Activated CD4-positive, alpha-beta T cell treated with anti-CD3 and anti-CD28 coated beads, Interleukin-2, amount 10 ng/mL, durations not matched to agents 24 days and 14 days (primary cell): Measurements from ENCODE around the gene CHCHD6. TPM values are rescaled to one million over a fixed set of nuclear protein-coding genes. Genes with fewer than 3 reads are reported as not detected.
"Not testable (repeated sequence)": the region's sequence is repeated elsewhere in the genome, so short reads cannot be mapped to it uniquely, and the experiment has no call there.

Experiments
- DNase-seq: peaks from one replicate; pipeline ENCODE4 v3.0.0; 2022
- H3K27ac Mint-ChIP-seq: one replicate; pipeline ENCODE4 v1.8.0; 2022; ENCODE audit warnings: mild to moderate bottlenecking, mixed read lengths
- H3K27me3 Mint-ChIP-seq: one replicate; pipeline ENCODE4 v1.8.0; 2022; ENCODE audit warnings: mixed read lengths
- H3K36me3 Mint-ChIP-seq: one replicate; pipeline ENCODE4 v1.8.0; 2022; ENCODE audit warnings: low read depth, mild to moderate bottlenecking, mixed read lengths
- H3K4me1 Mint-ChIP-seq: one replicate; pipeline ENCODE4 v1.8.0; 2021; ENCODE audit warnings: mixed read lengths
- H3K4me3 Mint-ChIP-seq: one replicate; pipeline ENCODE4 v1.8.0; 2022; ENCODE audit warnings: mild to moderate bottlenecking, moderate library complexity, mixed read lengths
- H3K9me3 Mint-ChIP-seq: one replicate; pipeline ENCODE4 v1.8.0; 2021; ENCODE audit warnings: mixed read lengths
- intact Hi-C: fragments of 100-400 bp; cut with micrococcal nuclease; formaldehyde crosslinking; loops from one replicate; pipeline ENCODE4 v1.15.1; 2023
- total RNA-seq: library from RNA; stranded (reverse); gene quantifications from 2 replicates; pipeline ENCODE4 v1.2.3, GENCODE V29; 2022

Gene CHCHD6
- total RNA-seq, 1 donor from 2014 or later = 18.5 TPM

DNA sequence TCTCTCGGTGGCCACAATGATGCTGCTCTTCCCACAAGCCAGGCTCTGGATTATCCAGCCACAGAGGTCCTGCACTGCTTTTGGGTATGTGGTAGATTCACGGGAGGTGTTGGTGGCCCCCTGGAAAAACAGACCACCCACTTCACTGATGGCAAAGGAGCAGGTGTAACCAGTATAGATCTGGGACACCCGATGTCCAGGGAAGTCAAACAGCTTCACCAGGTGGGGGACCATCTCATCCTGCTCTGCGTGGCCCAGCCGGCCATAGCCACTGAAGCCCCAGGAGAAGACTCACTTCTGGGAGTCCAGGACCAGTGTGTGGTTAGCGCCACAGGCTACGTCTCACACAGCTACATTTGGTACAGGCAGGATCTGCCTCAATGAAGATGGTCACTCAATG lies 62.6 kb downstream of the CHCHD6 start:
- peak; percentile 41 for DNase-seq
- peaks cover 4% of the 10 kb centered on the region for H3K27me3 Mint-ChIP-seq

DNA sequence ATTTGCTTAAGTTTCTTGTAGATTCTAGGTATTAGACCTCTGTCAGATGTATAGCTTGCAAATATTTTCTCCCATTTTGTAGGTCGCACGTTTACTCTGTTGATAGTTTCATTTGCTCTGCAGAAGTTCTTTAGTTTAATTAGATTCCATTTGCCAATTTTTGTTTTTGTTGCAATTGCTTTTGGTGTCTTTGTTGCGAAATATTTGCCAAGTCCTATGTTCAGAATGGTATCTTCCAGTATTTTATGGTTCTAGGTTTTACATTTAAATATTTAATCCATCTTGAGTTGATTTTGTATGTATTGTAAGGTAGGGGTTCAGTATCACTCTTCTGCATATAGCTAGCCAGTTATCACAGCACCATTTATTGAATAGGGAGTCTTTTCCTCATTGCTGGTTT lies 64.9 kb downstream of the CHCHD6 start:
- Mint-ChIP-seq H3K4me1 (no peaks in the 10 kb centered on the region), H3K27me3 (no peaks in the 10 kb centered on the region), H3K4me3 (no peak overlapping the region), H3K36me3 (no peaks in the 10 kb centered on the region), H3K9me3 (peaks cover 17% of the 10 kb centered on the region), H3K27ac (no peak overlapping the region)
- no peak for DNase-seq
- intact Hi-C loops = no loop called here

More for the DNA sequence above, 62.6 kb downstream of the CHCHD6 start:
- H3K36me3 Mint-ChIP-seq = no peaks in the 10 kb centered on the region
- intact Hi-C loops = no loop called here
- no peak overlapping the region for H3K4me3 Mint-ChIP-seq
- H3K4me1 Mint-ChIP-seq = no peaks in the 10 kb centered on the region
- peaks cover 11% of the 10 kb centered on the region for H3K9me3 Mint-ChIP-seq
- H3K27ac Mint-ChIP-seq = no peak overlapping the region

- H3K4me3 Mint-ChIP-seq = no peak overlapping the region
- H3K4me1 Mint-ChIP-seq = no peaks in the 10 kb centered on the region
- DNase-seq = no peak
- no peak overlapping the region for H3K27ac Mint-ChIP-seq
- no peaks in the 10 kb centered on the region for H3K36me3 Mint-ChIP-seq
- H3K27me3 Mint-ChIP-seq = no peaks in the 10 kb centered on the region
- peaks cover 17% of the 10 kb centered on the region for H3K9me3 Mint-ChIP-seq
- intact Hi-C loops = no loop called here
Observed at GRCh38 chr3:126770096-126770495, 66.1 kb downstream of the CHCHD6 start.

- Mint-ChIP-seq H3K9me3 (peaks cover 10% of the 10 kb centered on the region), H3K27me3 (no peaks in the 10 kb centered on the region), H3K27ac (no peak overlapping the region), H3K4me1 (no peaks in the 10 kb centered on the region), H3K36me3 (no peaks in the 10 kb centered on the region), H3K4me3 (no peak overlapping the region)
- no peak for DNase-seq
- intact Hi-C loops = no loop called here
Observed at GRCh38 chr3:126773167-126773566, 69.1 kb downstream of the CHCHD6 start.

DNA sequence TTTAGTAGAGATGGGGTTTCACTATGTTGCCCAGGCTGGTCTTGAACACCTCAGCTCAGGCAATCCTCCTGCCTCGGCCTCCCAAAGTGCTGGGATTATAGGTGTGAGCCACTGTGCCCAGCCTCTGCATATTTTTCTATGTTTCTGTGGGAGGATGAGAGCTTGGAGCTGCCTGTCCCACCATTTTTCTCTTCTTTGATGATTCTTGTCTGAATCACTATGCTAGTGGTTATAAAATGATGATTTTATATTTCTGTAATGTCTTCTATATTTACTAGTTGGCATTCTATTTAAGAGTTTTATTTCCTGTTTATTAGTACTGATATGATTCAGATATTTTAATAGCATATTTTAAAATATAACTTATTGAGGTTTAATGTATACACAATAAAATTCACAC lies 69.7 kb downstream of the CHCHD6 start:
- Mint-ChIP-seq H3K27me3 (no peaks in the 10 kb centered on the region), H3K4me3 (no peak overlapping the region), H3K9me3 (peaks cover 9% of the 10 kb centered on the region), H3K4me1 (no peaks in the 10 kb centered on the region), H3K27ac (no peak overlapping the region), H3K36me3 (no peaks in the 10 kb centered on the region)
- intact Hi-C loops = no loop called here
- no peak for DNase-seq

- Mint-ChIP-seq H3K9me3 (peaks cover 2% of the 10 kb centered on the region), H3K4me3 (no peak overlapping the region), H3K27me3 (no peaks in the 10 kb centered on the region), H3K27ac (no peak overlapping the region), H3K36me3 (no peaks in the 10 kb centered on the region), H3K4me1 (no peaks in the 10 kb centered on the region)
- no peak for DNase-seq
- intact Hi-C loops = no loop called here
Observed at GRCh38 chr3:126777366-126777765, 73.3 kb downstream of the CHCHD6 start.

DNA sequence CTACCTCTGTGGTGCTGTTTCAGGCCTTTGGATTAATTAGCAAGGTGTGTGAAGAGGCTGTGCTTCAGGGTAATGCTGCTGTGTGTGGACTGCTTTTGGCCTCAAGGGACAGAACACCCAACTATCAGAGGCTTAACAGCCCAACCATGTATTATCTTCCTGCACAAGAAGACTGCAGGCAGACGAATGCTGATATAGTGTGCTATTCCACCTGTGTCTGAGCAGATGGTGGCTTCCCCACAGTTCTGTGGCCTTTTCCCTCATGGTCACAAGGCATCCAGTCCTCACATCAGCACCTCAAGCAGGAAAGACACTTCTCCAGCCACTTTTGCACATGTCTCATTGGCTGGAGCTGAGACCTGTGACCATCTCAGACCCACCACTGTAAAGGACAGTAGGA lies 76.6 kb downstream of the CHCHD6 start:
- DNase-seq = no peak
- Mint-ChIP-seq H3K4me3 (no peak overlapping the region), H3K36me3 (no peaks in the 10 kb centered on the region), H3K9me3 (no peaks in the 10 kb centered on the region), H3K27ac (no peak overlapping the region), H3K4me1 (peaks cover 6% of the 10 kb centered on the region), H3K27me3 (no peaks in the 10 kb centered on the region)
- intact Hi-C loops = no loop called here

DNA sequence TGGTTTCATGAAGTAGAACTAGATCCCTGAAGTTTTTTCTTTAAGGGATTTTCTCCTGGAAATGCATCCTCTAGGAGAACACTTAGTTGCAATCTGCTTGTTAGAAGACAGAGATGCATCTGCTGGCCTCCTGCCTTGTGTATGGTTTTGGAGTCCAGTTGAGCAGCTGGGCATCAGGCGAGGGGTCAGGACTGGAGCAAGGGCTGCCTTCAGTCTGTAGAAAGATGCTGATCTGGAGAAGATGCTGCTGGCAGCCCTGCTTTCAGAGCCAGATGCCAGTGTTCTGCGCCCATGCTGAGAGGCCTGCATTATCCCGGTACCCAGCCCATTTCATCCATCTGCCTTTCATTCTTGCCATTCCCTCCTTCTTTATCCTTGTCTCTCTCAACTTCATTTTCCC lies 77.4 kb downstream of the CHCHD6 start:
- intact Hi-C loops = no loop called here
- Mint-ChIP-seq H3K4me1 (peaks cover 6% of the 10 kb centered on the region), H3K36me3 (no peaks in the 10 kb centered on the region), H3K4me3 (no peak overlapping the region), H3K27me3 (no peaks in the 10 kb centered on the region), H3K9me3 (no peaks in the 10 kb centered on the region), H3K27ac (no peak overlapping the region)
- no peak for DNase-seq

- no peak for DNase-seq
- Mint-ChIP-seq H3K27me3 (no peaks in the 10 kb centered on the region), H3K4me1 (peaks cover 6% of the 10 kb centered on the region), H3K36me3 (no peaks in the 10 kb centered on the region), H3K4me3 (no peak overlapping the region), H3K27ac (no peak overlapping the region), H3K9me3 (no peaks in the 10 kb centered on the region)
- intact Hi-C loops = no loop called here
Observed at GRCh38 chr3:126781889-126782491, 78.0 kb downstream of the CHCHD6 start.

- H3K4me3 Mint-ChIP-seq = no peak overlapping the region
- H3K9me3 Mint-ChIP-seq = no peaks in the 10 kb centered on the region
- no peaks in the 10 kb centered on the region for H3K36me3 Mint-ChIP-seq
- intact Hi-C loops = no loop called here
- H3K4me1 Mint-ChIP-seq = peaks cover 6% of the 10 kb centered on the region
- no peak overlapping the region for H3K27ac Mint-ChIP-seq
- no peak for DNase-seq
- H3K27me3 Mint-ChIP-seq = no peaks in the 10 kb centered on the region
Observed at GRCh38 chr3:126782536-126782935, 78.5 kb downstream of the CHCHD6 start.

DNA sequence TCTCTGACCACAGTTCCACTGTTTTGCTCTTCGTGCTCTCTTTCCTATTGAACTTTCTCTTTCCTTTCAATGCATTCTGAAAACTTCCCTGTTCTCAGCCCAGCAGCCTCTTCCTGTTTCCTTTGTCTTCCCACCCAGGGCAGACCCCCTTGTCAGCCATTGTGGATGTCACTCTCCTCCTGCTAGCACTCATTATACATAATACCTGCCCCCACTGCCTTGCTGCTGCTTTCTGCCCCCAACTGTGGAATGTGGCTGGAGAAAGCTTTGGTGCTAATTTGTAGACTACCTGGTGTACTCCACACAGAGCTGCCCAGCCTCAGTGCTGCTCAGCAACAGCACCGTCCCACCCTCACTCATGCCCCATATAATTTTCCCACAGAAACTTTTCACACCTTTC lies 80.2 kb downstream of the CHCHD6 start:
- intact Hi-C loops = no loop called here

GRCh38 chr3:126791320-126791719 lies 87.3 kb downstream of the CHCHD6 start:
- intact Hi-C loops, H3K36me3 Mint-ChIP-seq, H3K27ac Mint-ChIP-seq, H3K4me1 Mint-ChIP-seq, H3K4me3 Mint-ChIP-seq, DNase-seq, H3K27me3 Mint-ChIP-seq: not testable (repeated sequence)
- peaks cover 20% of the 10 kb centered on the region for H3K9me3 Mint-ChIP-seq

More for the DNA sequence above, 80.2 kb downstream of the CHCHD6 start:
- H3K27me3 Mint-ChIP-seq = no peaks in the 10 kb centered on the region
- H3K9me3 Mint-ChIP-seq = no peaks in the 10 kb centered on the region
- peak overlapping the region; percentile 35 for H3K27ac Mint-ChIP-seq
- no peak for DNase-seq
- H3K4me3 Mint-ChIP-seq = no peak overlapping the region
- H3K36me3 Mint-ChIP-seq = no peaks in the 10 kb centered on the region
- H3K4me1 Mint-ChIP-seq = peaks cover 6% of the 10 kb centered on the region

DNA sequence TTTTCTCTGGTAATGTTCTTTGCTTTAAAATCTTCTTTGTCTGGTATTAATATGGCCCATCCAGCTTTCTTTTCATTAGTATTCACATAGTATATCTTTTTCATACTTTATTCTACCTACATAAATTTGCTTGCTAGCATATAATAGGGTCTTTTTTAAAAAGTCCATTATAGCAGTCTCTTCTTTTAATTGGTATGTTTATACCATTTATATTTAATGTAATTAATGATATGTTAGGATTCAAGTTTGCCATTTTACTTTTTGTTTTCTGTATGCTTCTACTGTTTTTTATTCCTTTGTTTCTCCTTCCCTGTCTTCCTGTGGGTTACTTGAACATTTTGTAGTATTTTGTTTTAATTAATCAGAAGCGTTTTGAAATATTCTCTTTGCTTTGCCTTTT lies 89.0 kb downstream of the CHCHD6 start:
- Mint-ChIP-seq H3K27ac (no peak overlapping the region), H3K4me3 (no peak overlapping the region), H3K4me1 (no peaks in the 10 kb centered on the region), H3K9me3 (peaks cover 20% of the 10 kb centered on the region), H3K36me3 (no peaks in the 10 kb centered on the region), H3K27me3 (no peaks in the 10 kb centered on the region)
- intact Hi-C loops = no loop called here
- DNase-seq = no peak

DNA sequence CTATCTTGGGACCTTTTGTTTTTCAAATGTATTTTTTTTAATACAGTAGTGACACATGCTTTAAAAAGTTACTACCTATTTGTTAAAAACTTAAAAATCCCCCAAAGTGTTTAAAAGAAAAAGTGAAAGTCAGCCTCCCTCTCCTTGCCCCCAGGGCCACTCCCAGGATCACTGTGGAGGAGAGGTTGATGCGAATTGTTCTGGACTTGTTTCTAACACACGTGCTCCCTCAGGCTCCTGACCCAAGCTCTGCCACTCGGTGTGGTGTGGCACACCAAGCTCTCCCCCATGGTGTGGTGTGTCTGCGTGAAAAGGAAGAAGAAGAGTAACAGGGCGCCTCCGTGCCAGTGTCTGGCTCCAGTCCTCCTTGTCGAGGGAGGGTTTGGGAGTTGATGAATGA lies 93.5 kb downstream of the CHCHD6 start:
- no peak overlapping the region for H3K27ac Mint-ChIP-seq

DNA sequence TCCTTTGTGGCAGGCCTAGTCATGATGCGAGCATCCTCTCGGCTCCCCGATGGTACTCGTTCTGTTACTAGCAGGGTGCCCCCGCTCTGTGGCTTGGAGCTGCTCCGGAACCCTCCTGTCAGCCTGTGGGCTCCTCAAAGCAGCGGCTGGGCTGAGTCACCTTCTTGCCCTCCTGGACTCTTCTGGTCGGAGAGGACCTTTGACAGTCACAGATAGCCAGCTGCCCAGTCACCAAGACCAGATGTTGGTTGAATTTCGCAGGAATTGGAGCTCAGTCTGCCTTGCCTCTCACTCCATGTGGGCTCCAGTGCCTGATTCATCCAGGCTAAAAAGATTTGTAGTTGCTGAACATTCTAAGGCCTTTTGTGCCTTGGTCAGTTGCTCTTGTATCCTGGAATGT lies 94.5 kb downstream of the CHCHD6 start:
- Mint-ChIP-seq H3K27me3 (no peaks in the 10 kb centered on the region), H3K9me3 (peaks cover 19% of the 10 kb centered on the region), H3K36me3 (peaks cover 4% of the 10 kb centered on the region), H3K27ac (no peak overlapping the region), H3K4me1 (no peaks in the 10 kb centered on the region), H3K4me3 (no peak overlapping the region)
- DNase-seq = no peak
- intact Hi-C loops = no loop called here

More for the DNA sequence above, 93.5 kb downstream of the CHCHD6 start:
- Mint-ChIP-seq H3K36me3 (peaks cover 4% of the 10 kb centered on the region), H3K4me3 (no peak overlapping the region), H3K9me3 (peaks cover 17% of the 10 kb centered on the region), H3K27me3 (no peaks in the 10 kb centered on the region), H3K4me1 (no peaks in the 10 kb centered on the region)
- DNase-seq = no peak
- intact Hi-C loops = no loop called here
